ENCODE measurements around the gene SLC6A12. TPM values are rescaled to one million over a fixed set of nuclear protein-coding genes. Genes with fewer than 3 reads are reported as not detected.

SLC6A12 gene
- total RNA-seq, result 1 to 10 TPM in 1 of 2 donors, under 1 TPM in 1; 0.16 to 2.5 TPM

GRCh38 chr12:214003-214741, at the start of gene SLC6A12:
Gene SLC6A12 (minus strand): TSS chr12:214157. CDS start chr12:209986, 4,171 bp downstream.
- Histone ChIP-seq H3K4me3 (no peak within 1 kb of the TSS), H3K36me3 (no peaks in the 10 kb centered on the region), H3K9ac (ENCODE audit: low read depth in 2 of 2, low read length in 2 of 2) (no peak within 1 kb of the TSS), H3K27me3 (peaks cover 5% of the 10 kb centered on the region), H3K27ac (no peak within 1 kb of the TSS), H3K4me1 (no peaks in the 10 kb centered on the region), H3K9me3 (no peaks in the 10 kb centered on the region)
- no peak for TF ChIP-seq CTCF (IDR thresholded peaks at IDR 0.05)
- DNase-seq, result no peak
- intact Hi-C loops (cut with DNase I), result no loop called here

GRCh38 chr12:263574-263973, 49.6 kb upstream of the SLC6A12 start:
- Histone ChIP-seq H3K27me3 (no peaks in the 10 kb centered on the region), H3K9me3 (no peaks in the 10 kb centered on the region), H3K27ac (no peak overlapping the region), H3K4me3 (no peak overlapping the region), H3K9ac (ENCODE audit: low read depth in 2 of 2, low read length in 2 of 2) (no peak overlapping the region), H3K36me3 (no peaks in the 10 kb centered on the region), H3K4me1 (no peaks in the 10 kb centered on the region)
- intact Hi-C loops (cut with DNase I), result no loop called here
- no peak for TF ChIP-seq CTCF (IDR thresholded peaks at IDR 0.05)
- no peak for DNase-seq

GRCh38 chr12:262817-263216, 48.9 kb upstream of the SLC6A12 start, which contains the start of gene SLC6A13:
Gene SLC6A13 (minus strand): TSS chr12:262836. CDS start chr12:260052, 2,784 bp downstream.
- no peaks in the 10 kb centered on the region for H3K27me3 ChIP-seq
- intact Hi-C loops (cut with DNase I), result no loop called here

GRCh38 chr12:262113-262512, 48.2 kb upstream of the SLC6A12 start:
- H3K27me3 ChIP-seq, result no peaks in the 10 kb centered on the region
- H3K9ac ChIP-seq (ENCODE audit: low read depth in 2 of 2, low read length in 2 of 2), result no peak overlapping the region
- intact Hi-C loops (cut with DNase I), result no loop called here

More at GRCh38 chr12:262817-263216, 48.9 kb upstream of the SLC6A12 start, which contains the start of gene SLC6A13:
- Histone ChIP-seq H3K36me3 (no peaks in the 10 kb centered on the region), H3K27ac (no peak within 1 kb of the TSS), H3K9ac (ENCODE audit: low read depth in 2 of 2, low read length in 2 of 2) (no peak within 1 kb of the TSS), H3K4me3 (no peak within 1 kb of the TSS), H3K9me3 (no peaks in the 10 kb centered on the region), H3K4me1 (no peaks in the 10 kb centered on the region)
- no peak for TF ChIP-seq CTCF (IDR thresholded peaks at IDR 0.05)
- DNase-seq, result no peak

More at GRCh38 chr12:262113-262512, 48.2 kb upstream of the SLC6A12 start:
- no peak overlapping the region for H3K27ac ChIP-seq
- DNase-seq, result no peak
- no peaks in the 10 kb centered on the region for H3K9me3 ChIP-seq
- no peaks in the 10 kb centered on the region for H3K36me3 ChIP-seq
- TF ChIP-seq CTCF (IDR thresholded peaks at IDR 0.05), result no peak
- no peak overlapping the region for H3K4me3 ChIP-seq
- no peaks in the 10 kb centered on the region for H3K4me1 ChIP-seq
